IMR-90 (cell line): ENCODE results near the gene GBA2.

Experiments
- BHLHE40 ChIP-seq: fragments of 150-350 bp; IDR thresholded peaks from 2 replicates; pipeline ENCODE4 v1.6.1; 2016; ENCODE audit warnings: mild to moderate bottlenecking, low read depth, low read length
- CHD1 ChIP-seq: IDR thresholded peaks from 2 replicates; pipeline ENCODE4 v1.6.1; 2012; ENCODE audit warnings: low read depth, low read length, improper control_type of control experiment
- RAD21 ChIP-seq: IDR thresholded peaks from 2 replicates; pipeline ENCODE4 v1.6.1; 2012; ENCODE audit warnings: low read length, improper control_type of control experiment
- RCOR1 ChIP-seq: IDR thresholded peaks from 2 replicates; pipeline ENCODE4 v1.6.1; 2012; ENCODE audit warnings: mild to moderate bottlenecking, low read length, improper control_type of control experiment; ENCODE audit not compliant: insufficient replicate concordance
- TF ChIP-seq, protein P1 (sequence below): conservative IDR thresholded peaks from 2 replicates; pipeline ENCODE4 v1.5.1; 2012; ENCODE audit warnings: mild to moderate bottlenecking, low read depth, low read length, improper control_type of control experiment

DNA sequence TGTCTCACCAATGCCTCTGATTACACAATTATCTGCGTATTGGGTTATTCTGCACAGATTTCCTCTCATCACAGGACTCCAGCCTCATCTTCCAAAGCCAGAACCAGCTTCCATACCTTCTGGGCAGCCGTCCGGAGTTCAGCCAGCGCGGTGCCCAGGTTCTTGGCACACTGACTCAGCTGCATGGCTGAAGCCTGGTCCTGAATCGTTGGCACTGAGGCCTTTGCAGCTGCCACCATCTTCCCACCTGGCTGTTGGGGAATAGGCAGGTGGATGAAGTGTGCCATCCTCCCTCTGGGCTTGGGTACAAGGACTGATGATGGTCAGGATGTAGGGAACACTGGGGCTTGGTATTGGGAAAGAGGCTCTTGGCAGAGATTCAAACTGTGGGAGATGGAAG is 34.9 kb downstream of the GBA2 start:
- TF ChIP-seq, protein P1, sequence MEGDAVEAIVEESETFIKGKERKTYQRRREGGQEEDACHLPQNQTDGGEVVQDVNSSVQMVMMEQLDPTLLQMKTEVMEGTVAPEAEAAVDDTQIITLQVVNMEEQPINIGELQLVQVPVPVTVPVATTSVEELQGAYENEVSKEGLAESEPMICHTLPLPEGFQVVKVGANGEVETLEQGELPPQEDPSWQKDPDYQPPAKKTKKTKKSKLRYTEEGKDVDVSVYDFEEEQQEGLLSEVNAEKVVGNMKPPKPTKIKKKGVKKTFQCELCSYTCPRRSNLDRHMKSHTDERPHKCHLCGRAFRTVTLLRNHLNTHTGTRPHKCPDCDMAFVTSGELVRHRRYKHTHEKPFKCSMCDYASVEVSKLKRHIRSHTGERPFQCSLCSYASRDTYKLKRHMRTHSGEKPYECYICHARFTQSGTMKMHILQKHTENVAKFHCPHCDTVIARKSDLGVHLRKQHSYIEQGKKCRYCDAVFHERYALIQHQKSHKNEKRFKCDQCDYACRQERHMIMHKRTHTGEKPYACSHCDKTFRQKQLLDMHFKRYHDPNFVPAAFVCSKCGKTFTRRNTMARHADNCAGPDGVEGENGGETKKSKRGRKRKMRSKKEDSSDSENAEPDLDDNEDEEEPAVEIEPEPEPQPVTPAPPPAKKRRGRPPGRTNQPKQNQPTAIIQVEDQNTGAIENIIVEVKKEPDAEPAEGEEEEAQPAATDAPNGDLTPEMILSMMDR: no peak
- TF ChIP-seq BHLHE40: no peak
- no peak for TF ChIP-seq CHD1
- no peak for TF ChIP-seq RAD21
- no peak for TF ChIP-seq RCOR1
